ENCODE measurements around the gene CLEC2A. TPM values are rescaled to one million over a fixed set of nuclear protein-coding genes. Genes with fewer than 3 reads are reported as not detected.

CLEC2A gene
- total RNA-seq, 2 experiments from 2014 or later: not detected

DNA sequence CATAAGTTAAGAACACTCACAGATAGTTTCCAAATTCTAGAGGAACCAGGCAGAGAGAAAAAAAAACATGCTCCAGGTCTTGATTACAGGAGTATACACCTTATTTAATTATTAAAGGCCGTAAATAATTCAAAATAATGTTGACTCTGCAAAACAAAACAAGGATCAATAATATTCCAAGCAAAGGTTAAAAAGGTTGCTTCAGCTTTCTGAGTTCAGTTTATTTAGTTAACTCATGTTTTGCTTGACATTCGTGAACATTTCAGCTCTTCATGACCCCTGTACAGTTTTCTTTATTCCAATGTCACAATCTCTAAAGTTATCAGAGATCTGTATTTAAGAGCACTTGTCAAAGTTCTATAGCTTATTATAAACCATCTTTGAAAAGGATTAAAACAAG is 31.2 kb downstream of the CLEC2A start:
- no peaks in the 10 kb centered on the region for H3K36me3 ChIP-seq (ENCODE audit: insufficient read depth, low read length)
- intact Hi-C loops (cut with micrococcal nuclease; ENCODE audit: unreplicated experiment): no loop called here
- no peak overlapping the region for H3K4me2 ChIP-seq (ENCODE audit: low read length)
- H4K20me1 ChIP-seq (ENCODE audit: insufficient read depth, low read length): no peaks in the 10 kb centered on the region
- no peak for DNase-seq (ENCODE audit: low spot score)
- CTCF ChIA-PET (ENCODE audit: unreplicated experiment): no interaction called here
- 0 out of 2 replicates have a peak, but pooled peaks cover 6% of the 10 kb centered on the region for H3K9me3 ChIP-seq (ENCODE audit: low read length)
- TF ChIP-seq CTCF (conservative IDR thresholded peaks at IDR 0.05; ENCODE audit: low read length): no peak
- no peak for TF ChIP-seq EZH2phosphoT487 (IDR thresholded peaks at IDR 0.05; ENCODE audit: borderline replicate concordance, low read depth, low read length)
- POLR2A ChIA-PET: no interaction called here
- H2AFZ ChIP-seq (ENCODE audit: low read length): no peak overlapping the region
- BruUV-seq (replicated peaks): no TSS peak
- no peak overlapping the region for H3K27ac ChIP-seq (ENCODE audit: low read depth, low read length, poor library complexity, severe bottlenecking)
- H3K79me2 ChIP-seq (ENCODE audit: insufficient read depth, low read depth, low read length): no peaks in the 10 kb centered on the region
- no peaks in the 10 kb centered on the region for H3K4me1 ChIP-seq (ENCODE audit: insufficient read depth, low read length, poor library complexity, severe bottlenecking)
- H3K9me2 ChIP-seq (ENCODE audit: insufficient read depth, low read length): no peaks in the 10 kb centered on the region
- no peak overlapping the region for H3K4me3 ChIP-seq (ENCODE audit: low read depth, low read length, poor library complexity, severe bottlenecking)

DNA sequence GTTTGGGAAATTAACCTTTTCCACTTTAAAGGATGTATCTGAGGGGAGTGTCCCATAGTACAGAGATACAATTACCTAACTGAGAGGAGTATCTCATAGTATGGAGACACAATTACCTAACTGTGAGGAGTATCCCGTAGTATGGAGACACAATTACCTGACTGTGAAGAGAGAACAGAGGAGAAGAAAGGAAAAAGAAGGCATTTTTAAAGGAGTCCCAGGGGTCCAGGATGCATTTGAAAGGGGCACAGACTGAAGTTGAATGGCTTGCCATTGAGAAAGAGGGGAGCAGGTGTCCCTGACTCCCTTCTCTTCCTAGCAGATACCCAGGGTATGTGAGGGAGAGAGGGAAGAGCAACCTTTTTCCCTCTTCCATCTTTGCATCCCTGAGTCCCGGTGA is 33.0 kb downstream of the CLEC2A start:
- H3K36me3 ChIP-seq (ENCODE audit: insufficient read depth, low read length): no peaks in the 10 kb centered on the region
- H4K20me1 ChIP-seq (ENCODE audit: insufficient read depth, low read length): no peaks in the 10 kb centered on the region
- intact Hi-C loops (cut with micrococcal nuclease; ENCODE audit: unreplicated experiment): no loop called here
- H2AFZ ChIP-seq (ENCODE audit: low read length): no peak overlapping the region
- H3K4me1 ChIP-seq (ENCODE audit: insufficient read depth, low read length, poor library complexity, severe bottlenecking): no peaks in the 10 kb centered on the region
- TF ChIP-seq EZH2phosphoT487 (IDR thresholded peaks at IDR 0.05; ENCODE audit: borderline replicate concordance, low read depth, low read length): no peak
- ChIA-PET CTCF (ENCODE audit: unreplicated experiment) (no interaction called here), POLR2A (no interaction called here)
- no peak overlapping the region for H3K4me2 ChIP-seq (ENCODE audit: low read length)
- 0 out of 2 replicates have a peak, but pooled peaks cover 6% of the 10 kb centered on the region for H3K9me3 ChIP-seq (ENCODE audit: low read length)
- no peaks in the 10 kb centered on the region for H3K9me2 ChIP-seq (ENCODE audit: insufficient read depth, low read length)
- no peak for DNase-seq (ENCODE audit: low spot score)
- H3K27ac ChIP-seq (ENCODE audit: low read depth, low read length, poor library complexity, severe bottlenecking): no peak overlapping the region
- H3K79me2 ChIP-seq (ENCODE audit: insufficient read depth, low read depth, low read length): no peaks in the 10 kb centered on the region
- BruUV-seq (replicated peaks): no TSS peak
- H3K4me3 ChIP-seq (ENCODE audit: low read depth, low read length, poor library complexity, severe bottlenecking): no peak overlapping the region

- H3K27ac ChIP-seq (ENCODE audit: low read depth, low read length, poor library complexity, severe bottlenecking): no peak overlapping the region
- no peak overlapping the region for H3K4me3 ChIP-seq (ENCODE audit: low read depth, low read length, poor library complexity, severe bottlenecking)
- ChIA-PET CTCF (ENCODE audit: unreplicated experiment) (no interaction called here), POLR2A (no interaction called here)
- BruUV-seq (replicated peaks): no TSS peak
- no peak overlapping the region for H3K4me2 ChIP-seq (ENCODE audit: low read length)
- TF ChIP-seq CTCF (conservative IDR thresholded peaks at IDR 0.05; ENCODE audit: low read length) (no peak), EZH2phosphoT487 (IDR thresholded peaks at IDR 0.05; ENCODE audit: borderline replicate concordance, low read depth, low read length) (no peak)
- intact Hi-C loops (cut with micrococcal nuclease; ENCODE audit: unreplicated experiment): no loop called here
- H3K4me1 ChIP-seq (ENCODE audit: insufficient read depth, low read length, poor library complexity, severe bottlenecking): no peaks in the 10 kb centered on the region
- no peaks in the 10 kb centered on the region for H3K9me2 ChIP-seq (ENCODE audit: insufficient read depth, low read length)
- H2AFZ ChIP-seq (ENCODE audit: low read length): no peak overlapping the region
- no peaks in the 10 kb centered on the region for H3K36me3 ChIP-seq (ENCODE audit: insufficient read depth, low read length)
- 0 out of 2 replicates have a peak, but pooled peaks cover 1% of the 10 kb centered on the region for H3K9me3 ChIP-seq (ENCODE audit: low read length)
- H3K79me2 ChIP-seq (ENCODE audit: insufficient read depth, low read depth, low read length): no peaks in the 10 kb centered on the region
- DNase-seq (ENCODE audit: low spot score): no peak
- no peaks in the 10 kb centered on the region for H4K20me1 ChIP-seq (ENCODE audit: insufficient read depth, low read length)
Observed at GRCh38 chr12:9897535-9897934, 34.6 kb downstream of the CLEC2A start.

All from OCI-LY7 (cell line).